Stimulated activated CD8-positive, alpha-beta memory T cell treated with anti-CD3 and anti-CD28 coated beads, Interleukin-2, amount 100 ng/mL, for 1 hour (primary cell): Measurements from ENCODE around the gene TMEM176B.

Experiments used
- DNase-seq, 2 donors: peaks; one replicate each; pipeline ENCODE4 v3.0.0-alpha.2; 2020; ENCODE audit warnings: low read depth in 2 of 2

TMEM176B gene

GRCh38 chr7:150753239-150753638 lies 46.9 kb downstream of the TMEM176B start:
- DNase-seq: no peak

- no peak for DNase-seq
Measured at GRCh38 chr7:150751702-150752101, 48.5 kb downstream of the TMEM176B start.

DNA sequence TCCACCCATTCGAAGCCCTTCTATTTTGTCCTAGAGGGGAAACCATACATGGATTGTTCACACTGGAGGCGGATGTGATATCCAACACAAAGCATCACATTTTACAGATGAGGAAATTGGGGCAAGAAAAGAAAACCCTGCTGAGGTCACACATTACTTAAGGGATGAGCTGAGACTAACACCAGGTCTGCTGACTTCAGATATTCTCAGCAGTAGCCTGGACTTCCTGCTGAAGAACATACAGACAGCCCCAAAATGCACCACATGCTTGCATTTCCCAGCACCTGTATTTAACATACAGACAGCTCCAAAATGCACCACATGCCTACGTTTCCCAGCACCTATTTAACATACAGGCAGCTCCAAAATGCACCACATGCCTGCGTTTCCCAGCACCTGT lies 51.8 kb downstream of the TMEM176B start:
- DNase-seq: no peak

DNA sequence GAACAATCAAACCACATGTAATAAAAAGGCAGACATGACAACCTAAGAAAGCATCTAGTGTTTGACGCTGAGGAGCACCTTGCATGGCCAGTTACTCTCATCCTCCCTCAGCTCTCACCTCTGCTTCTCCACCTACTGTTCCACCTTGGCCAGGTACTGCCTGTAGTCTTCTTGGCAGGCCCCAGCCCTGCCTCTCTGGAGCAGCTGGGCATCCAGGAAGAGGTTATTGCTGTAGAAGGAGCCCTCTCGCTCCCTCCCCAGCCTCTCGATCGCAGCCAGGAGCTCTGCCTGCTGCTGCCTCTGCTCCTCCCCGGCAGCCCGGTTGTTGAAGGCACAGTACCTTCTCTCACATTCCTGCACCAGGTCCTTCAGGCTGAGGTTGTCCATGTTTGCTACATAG lies 53.2 kb downstream of the TMEM176B start:
- no peak for DNase-seq

DNA sequence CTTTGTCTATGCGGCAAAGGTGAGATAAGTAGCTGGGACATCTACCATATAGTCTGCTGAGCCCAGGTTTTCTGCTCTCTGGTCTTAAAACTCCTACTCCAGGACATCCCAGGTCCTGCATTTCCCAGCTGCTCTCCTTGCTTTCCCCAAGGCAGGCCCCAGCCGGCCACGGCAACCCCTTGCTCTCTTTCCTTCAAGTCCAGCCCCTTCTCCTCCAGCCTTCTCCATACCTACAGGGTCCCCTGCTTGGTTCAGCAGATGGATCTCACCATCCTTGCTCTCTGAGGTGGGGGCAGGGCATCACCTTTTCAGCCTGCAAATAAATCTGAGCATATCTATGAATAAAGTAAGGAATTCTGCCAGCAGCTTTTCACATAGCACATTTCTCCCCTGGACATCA lies 54.3 kb downstream of the TMEM176B start:
- DNase-seq: no peak

GRCh38 chr7:150745086-150745485 lies 55.1 kb downstream of the TMEM176B start:
- no peak for DNase-seq

DNA sequence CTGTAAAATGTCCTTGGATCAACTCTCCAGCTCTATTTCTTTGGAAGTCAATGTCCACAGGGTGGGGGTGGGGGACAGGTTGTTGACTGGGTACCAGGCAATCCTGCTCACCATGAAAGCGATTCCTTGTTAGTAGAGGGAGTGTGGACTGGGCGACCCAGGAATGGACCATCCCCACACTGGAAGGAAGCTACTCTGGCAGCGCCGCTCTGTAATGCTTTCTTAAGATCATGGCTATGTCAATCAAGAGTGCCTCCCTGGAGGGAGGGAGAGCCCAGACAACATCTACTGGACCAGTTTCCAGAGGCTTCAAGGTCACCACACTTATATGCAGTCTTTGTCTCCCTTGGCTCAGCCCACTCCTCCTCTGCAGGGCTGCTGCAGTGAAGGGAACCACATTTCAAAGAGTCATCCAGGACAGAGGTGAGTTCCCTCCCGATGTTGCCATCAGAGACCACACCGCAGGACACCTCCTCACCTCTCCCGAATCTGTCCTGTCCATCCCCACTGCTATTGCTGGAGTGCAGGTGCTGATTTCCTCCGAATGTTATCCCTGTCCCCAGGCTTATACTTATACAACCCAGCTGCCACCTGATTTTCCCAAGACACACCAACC lies 56.0 kb downstream of the TMEM176B start:
- DNase-seq: no peak

GRCh38 chr7:150742286-150742968 lies 57.7 kb downstream of the TMEM176B start:
- no peak for DNase-seq
